Adipose tissue (tissue), 3 donors: ENCODE measurements around the gene LRCOL1. TPM values are rescaled to one million over a fixed set of nuclear protein-coding genes. Genes with fewer than 3 reads are reported as not detected.

ENCODE experiments used
- H3K27ac ChIP-seq: one replicate; pipeline ENCODE4 v1.5.1; 2013; ENCODE audit warnings: low read depth, low read length
- WGBS, 3 donors: extraction: QIAGEN DNeasy Blood & Tissue Kit; methylation state at CpG; one replicate each; pipeline ENCODE4 v1.1.7; 2013; 5-methylcytosine and 5-hydroxymethylcytosine counted together
- polyA plus RNA-seq, 3 donors: library from polyadenylated mRNA; stranded (reverse); fragments of 200-250 nt; gene quantifications; one replicate each; pipeline ENCODE4 v1.2.3, GENCODE V29; 2013
- donor health status: healthy with polysubstance abuse.
- donor health status: Bipolar disorder and iron deficiency.
- donor health status: healthy.

LRCOL1 gene
- polyA plus RNA-seq, 3 donors, result 0.14 to 0.18 TPM; not detected in 1

DNA sequence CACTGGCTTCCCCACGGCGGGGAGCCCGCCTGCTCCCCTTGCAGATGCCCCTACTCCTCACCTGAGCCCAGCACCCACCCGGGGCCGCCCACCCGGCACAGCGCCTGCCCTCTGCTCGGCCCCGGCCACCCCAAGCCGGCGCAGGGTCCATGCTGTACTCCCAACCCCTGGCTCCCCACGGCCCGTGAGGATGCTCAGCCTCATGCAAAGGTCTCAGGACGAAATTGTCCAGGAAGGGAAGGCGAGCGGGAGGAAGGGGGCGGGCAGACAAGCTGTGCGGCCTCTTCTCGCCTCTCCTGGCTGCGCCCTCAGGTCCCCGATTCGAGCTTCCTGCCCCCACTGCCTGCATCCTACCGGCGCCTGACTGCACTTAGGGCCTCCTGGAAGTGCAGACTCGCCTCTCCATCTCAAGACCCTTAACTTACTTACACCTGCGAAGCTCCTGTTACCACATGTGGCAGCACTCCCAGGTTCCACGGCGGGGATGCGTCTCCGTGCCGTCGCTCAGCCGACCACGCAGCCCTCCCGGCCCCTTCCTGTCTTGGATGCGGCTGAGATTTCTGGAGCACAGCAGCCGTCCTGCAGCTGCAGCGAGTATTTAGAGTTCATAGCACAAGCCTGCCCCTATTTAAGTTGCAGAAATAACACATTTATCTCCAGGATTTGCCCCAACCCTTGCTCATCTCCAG, 18.0 kb downstream of the LRCOL1 start:
- no peak overlapping the region for H3K27ac ChIP-seq
- 82 to 86% (median 84%) methylated on average over 36 to 38 of the region's 38 CpGs for WGBS, 3 donors

DNA sequence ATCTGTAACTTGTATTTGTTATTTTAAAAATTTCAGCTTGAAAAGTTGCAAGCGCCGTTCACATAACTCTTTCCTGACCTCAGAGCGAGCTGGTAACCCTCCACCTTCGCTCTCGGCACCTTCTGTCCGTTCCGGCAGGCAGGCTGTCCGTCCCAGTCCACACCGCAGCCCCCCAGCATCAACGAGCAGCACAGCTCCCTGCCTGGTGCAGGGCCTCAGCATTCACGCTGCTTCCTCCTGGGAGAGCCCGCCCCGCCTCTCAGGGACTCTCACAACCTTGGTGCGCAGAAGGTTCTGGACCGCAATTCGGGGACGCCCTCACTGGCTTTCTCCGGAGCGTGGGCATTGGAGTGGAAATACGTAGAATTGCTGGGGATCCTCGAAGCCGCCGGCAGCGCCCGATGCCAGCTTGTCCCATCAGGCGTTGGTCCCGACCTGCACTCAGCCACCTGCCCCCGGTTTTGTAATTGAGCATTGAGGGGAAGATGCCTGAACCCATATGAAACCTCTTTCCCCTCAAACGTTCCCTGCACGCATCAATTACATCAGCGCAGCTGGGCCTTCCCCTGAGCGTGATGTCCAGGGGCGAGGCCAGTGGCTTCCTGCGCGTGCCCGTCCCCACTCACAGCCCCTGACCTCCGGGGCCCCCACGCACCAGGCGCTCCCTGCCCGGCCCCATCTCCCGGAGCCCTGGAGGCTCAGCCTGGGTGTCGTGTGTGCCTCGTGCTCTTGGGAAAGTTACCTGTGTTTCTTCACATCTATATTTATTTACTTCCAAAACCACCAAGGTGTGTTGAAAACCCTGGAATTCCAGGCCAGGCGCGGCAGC, 19.1 kb downstream of the LRCOL1 start:
- WGBS, 3 donors, result 89 to 91% (median 91%) methylated on average over 45 of the region's 45 CpGs
- no peak overlapping the region for H3K27ac ChIP-seq

DNA sequence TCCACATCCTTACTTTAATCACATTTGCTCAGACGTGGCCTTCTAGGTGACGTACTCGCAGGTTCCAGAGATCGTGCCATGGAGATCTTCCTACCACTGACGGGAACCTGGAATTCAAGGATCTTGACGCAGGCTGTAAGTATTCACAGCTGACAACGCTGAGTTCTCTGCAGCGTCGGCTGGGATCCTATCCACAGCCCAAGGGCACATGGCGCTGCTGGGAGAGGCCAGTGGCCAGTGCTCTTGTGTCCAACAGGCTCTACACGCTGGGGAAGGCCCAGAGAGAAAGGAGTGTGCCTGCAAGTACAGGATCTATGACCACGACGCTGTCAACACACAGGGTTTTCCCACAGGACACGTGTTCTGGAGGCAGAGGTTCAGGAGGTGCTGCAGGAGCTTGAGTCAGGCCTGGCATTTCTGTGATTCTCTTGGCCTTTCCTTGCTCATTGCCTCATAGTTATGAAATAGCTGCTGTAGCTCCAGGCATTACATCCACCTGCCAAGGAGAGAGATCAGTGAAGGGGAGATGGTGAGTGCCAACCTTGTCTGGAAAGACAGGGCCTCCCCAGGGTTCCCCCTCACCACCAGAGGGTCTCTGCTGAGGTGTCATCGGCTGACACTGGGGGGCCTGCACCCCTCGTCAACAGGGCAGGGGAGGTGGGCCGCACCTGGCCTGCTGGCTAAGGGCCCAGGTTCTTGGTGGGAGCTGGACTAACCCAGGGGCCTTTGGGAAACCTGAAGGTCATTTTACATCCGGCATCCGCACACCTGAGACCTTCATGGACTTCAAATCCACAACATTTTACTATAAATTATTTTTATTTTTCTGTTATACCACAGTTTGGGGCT, 21.3 kb downstream of the LRCOL1 start:
- WGBS, 3 donors, result 76 to 94% (median 92%) methylated on average over 19 of the region's 19 CpGs
- H3K27ac ChIP-seq, result no peak overlapping the region

DNA sequence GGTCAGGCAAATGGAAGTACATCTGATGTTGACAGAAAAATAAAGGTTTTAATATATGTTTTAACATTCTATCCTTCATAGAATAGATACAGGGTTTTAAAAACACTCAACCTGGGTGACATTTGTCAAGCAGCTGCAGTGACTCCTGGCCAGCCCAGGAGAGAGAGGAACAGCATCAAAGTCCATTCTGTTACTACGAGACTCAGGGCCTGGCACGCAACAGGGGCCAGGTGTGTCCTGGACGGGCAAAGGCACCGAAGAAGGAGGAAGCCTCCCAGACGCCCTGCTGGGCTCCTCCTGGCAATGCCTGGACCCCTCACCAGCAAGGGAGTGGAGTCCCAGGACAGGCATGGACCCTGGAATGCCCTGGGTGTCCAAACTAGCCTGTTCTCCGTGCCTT, 22.1 kb downstream of the LRCOL1 start:
- 69 to 80% (median 75%) methylated on average over 6 of the region's 6 CpGs for WGBS, 3 donors

DNA sequence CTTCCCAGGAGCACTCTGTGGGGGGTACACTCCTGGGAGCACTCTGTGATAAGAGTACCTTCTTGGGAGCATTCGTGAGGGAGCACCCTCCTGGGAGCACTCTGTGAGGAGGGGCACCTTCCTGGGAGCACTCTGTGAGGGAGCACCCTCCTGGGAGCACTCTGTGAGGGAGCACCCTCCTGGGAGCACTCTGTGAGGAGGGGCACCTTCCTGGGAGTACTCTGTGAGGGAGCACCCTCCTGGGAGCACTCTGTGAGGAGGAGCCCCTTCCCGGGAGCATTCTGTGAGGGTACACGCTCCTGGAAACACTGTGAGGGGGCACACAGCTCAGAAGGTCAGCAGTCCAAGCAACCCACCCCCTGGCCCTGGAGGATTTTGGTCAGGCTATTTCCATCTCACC, 22.6 kb downstream of the LRCOL1 start:
- 75 to 93% (median 78%) methylated on average over 3 of the region's 3 CpGs for WGBS, 3 donors
- no peak overlapping the region for H3K27ac ChIP-seq

More for the DNA sequence above, 22.1 kb downstream of the LRCOL1 start:
- no peak overlapping the region for H3K27ac ChIP-seq

DNA sequence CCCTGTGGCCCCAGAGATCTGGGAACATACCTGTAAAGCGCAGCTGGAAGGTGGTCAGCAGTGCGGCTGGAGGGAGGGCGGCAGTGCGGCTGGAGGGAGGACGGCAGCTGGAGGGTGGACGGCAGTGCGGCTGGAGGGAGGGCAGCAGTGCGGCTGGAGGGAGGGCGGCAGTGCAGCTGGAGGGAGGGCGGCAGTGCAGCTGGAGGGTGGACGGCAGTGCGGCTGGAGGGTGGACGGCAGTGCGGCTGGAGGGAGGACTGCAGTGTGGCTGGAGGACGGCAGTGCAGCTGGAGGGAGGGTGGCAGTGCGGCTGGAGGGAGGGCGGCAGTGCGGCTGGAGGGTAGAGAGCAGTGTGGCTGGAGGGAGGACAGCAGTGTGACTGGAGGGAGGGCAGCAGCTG, 23.5 kb downstream of the LRCOL1 start:
- H3K27ac ChIP-seq, result no peak overlapping the region
- 81 to 95% (median 92%) methylated on average over 16 to 18 of the region's 18 CpGs for WGBS, 3 donors

DNA sequence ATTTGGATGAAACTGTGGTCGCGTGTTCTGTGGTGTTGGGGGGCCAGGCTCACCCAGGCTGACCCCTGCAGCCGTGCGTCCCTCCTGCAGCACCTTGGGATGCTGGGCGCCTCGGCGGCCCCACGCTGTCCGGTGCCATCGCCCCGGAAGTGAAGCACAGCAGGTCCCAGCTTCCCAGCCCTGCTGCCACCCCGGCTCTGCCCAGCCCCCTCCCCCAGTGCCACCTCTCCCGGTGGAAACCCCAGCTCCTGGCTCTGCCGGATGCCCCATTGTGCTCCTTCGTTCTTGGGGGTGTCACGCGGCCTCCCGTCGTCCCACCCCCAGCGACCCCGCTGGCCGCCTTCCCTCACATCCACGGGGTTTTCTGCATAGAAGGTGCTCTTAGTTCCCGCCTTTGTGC, 25.2 kb downstream of the LRCOL1 start:
- WGBS, 3 donors, result 69 to 83% (median 75%) methylated on average over 24 of the region's 24 CpGs
- no peak overlapping the region for H3K27ac ChIP-seq

DNA sequence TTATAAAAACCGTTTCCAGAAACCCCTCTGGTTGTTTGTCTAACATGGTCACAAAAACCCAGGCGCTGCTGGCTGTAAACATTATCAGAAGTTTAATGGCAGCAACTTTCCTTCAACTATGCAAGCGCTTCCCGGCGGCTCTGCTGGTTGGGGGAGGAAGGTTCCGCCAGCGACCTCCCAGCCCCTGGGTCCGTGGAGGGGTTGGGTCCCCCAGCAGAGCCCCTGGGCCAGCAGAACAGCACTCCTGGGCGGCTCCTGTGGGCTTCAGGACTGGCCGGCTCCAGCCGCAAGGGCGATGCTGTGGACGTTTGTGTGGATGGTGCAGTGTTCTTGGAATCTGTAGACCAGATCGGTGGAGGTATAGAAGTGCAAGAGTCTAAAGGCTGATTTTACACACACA, 26.0 kb downstream of the LRCOL1 start:
- no peak overlapping the region for H3K27ac ChIP-seq
- 89 to 95% (median 93%) methylated on average over 14 of the region's 14 CpGs for WGBS, 3 donors

DNA sequence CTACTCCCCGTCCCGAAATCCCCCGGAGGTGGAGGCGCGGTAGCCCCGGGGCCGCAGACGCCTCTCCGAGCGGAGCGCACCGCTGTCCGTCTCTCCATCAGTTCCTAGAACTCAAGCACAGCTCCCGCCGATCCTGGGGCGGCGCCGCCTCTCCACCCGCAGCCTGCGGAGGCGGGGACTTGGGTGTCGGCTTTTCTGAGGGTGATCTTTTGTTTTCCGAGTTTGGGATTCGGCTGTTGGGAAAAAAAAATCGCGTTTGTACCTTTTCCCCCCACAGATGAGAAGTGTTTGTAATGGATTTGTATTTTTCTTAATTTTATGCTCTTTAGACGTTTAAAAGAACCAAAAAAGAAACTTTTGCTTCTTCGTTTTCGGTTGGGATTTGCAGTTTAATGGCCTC, 26.6 kb downstream of the LRCOL1 start:
- 71 to 82% (median 71%) methylated on average over 29 of the region's 29 CpGs for WGBS, 3 donors
- no peak overlapping the region for H3K27ac ChIP-seq

DNA sequence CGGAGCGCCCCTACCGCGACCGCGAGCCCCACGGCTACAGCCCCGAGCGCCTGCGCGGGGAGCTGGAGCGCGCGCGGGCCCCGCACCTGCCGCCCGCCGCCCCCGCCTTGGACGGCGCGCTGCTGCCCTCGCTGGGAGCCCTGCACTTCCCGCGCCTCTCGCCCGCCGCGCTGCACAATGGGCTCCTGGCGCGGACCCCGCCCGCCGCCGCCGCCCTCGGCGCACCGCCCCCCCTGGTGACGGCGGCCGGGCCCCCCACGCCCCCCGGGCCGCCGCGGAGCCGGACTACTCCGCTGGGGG, 27.0 kb downstream of the LRCOL1 start:
- H3K27ac ChIP-seq, result no peak overlapping the region

DNA sequence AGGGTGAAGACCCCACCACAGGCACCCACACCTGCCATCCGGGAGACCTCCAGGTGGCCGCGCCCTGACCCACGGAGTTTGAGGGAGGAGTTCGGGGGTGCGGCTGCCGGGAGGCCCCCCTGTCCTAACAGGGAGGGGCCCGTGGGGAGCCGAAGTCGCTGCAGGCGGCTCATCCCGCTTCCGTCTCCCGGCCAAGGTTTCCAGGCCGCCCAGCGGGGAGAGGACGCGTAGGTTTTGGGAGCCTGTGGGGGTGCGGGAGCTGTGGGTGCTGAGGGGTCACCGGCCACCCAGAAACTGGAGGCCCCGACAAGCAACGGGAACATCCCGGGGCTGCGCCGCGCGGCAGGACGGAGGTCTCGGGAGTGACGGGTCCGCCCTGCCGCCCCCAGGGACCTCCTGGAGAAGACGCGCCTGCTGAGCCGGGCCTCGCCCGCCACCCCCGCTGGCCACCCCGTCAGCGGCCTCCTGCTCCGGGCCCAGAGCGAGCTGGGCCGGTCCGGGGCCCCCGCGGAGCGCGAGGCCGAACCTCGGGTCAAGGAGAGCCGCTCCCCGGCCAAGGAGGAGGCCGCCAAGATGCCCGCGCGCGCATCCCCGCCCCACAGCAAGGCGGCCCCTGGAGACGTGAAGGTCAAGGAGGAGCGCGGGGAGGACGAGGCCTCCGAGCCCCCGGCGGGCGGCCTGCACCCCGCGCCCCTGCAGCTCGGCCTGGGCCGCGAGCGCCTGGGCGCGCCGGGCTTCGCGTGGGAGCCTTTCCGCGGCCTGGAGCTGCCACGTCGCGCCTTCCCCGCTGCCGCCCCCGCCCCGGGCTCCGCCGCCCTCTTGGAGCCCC, 27.6 kb downstream of the LRCOL1 start:
- WGBS, 3 donors, result 53 to 81% (median 67%) methylated on average over 71 to 89 of the region's 89 CpGs
- H3K27ac ChIP-seq, result no peak overlapping the region

More for the DNA sequence above, 27.0 kb downstream of the LRCOL1 start:
- 63 to 76% (median 75%) methylated on average over 13 to 50 of the region's 50 CpGs for WGBS, 3 donors

DNA sequence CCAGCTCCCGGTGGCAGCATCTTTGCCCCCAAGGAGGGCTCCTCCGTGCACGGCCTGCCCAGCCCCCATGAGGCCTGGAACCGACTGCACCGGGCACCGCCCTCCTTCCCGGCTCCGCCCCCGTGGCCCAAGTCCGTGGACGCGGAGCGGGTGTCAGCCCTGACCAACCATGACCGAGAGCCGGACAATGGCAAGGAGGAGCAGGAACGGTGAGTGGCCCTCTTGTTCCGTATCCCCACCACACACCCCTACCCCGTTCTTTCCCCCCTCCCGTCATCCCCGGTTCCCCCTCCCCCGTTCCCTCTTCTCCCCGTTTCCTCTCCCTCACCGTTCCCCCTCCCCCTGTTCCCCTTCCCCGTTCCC, 28.3 kb downstream of the LRCOL1 start:
- 53 to 78% (median 55%) methylated on average over 19 to 24 of the region's 24 CpGs for WGBS, 3 donors
- H3K27ac ChIP-seq, result no peak overlapping the region

DNA sequence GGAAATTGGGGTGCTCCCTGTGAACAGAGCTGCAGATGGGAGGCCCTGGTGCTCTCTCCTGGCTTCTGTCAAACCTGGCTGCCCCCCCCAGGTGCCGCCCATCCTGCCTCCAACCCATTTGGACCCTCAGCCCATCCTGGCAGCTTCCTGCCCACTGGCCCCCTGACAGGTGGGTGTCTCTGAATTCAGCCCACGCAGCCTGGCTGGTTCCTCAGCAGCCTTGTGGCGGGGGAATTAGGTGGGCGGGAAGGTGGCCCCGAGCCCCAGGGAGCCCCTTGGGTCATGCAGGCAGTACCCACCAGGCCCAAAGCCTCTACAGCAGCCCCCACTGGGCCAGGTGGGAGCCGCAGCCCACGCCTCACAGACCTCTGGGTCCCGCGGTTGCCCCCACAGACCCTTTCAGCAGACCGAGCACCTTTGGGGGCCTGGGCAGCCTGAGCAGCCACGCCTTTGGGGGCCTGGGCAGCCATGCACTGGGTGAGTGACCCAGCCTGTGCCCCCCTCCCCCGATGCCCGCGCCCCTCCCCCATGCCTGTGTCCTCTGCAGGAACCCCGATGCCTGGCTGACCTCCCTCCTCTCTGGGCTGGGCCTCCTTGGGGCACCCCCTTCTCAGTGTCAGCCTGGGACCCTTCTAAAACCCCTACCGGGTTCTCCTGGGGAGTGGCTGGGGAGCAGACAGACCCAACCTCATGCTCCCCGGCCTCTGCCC, 28.9 kb downstream of the LRCOL1 start:
- 74 to 86% (median 77%) methylated on average over 14 to 17 of the region's 17 CpGs for WGBS, 3 donors
- H3K27ac ChIP-seq, result no peak overlapping the region

DNA sequence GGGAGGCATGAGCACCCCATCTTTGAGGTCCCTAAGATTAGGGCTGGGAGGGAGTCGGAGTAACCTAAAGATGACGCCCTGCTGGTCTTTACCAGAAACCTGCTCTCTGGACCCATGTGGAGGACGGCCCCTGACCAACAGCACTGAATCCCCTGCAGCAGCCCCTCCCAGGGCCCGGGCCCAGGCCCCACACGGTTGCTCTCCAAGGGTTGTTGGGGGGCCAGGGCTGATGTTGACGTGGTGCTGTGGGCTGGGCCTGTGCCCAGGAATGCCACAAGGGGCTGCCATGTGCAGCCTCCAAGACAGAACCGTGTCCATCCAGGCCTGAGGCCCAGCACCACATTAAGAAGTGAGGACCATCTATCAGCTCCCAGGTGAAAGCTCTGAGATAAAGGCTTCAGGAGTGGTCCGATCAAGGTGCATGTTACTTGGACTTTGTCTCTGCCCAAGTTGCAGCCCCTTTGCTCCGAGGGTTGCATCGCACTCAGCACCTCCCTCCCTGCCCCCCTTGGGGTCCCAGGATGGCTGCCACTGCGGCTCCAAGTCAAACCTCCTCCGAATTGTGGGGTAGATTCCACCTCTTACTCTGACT, 29.6 kb downstream of the LRCOL1 start:
- WGBS, 3 donors, result 90 to 96% (median 94%) methylated on average over 12 of the region's 12 CpGs
- H3K27ac ChIP-seq, result no peak overlapping the region

DNA sequence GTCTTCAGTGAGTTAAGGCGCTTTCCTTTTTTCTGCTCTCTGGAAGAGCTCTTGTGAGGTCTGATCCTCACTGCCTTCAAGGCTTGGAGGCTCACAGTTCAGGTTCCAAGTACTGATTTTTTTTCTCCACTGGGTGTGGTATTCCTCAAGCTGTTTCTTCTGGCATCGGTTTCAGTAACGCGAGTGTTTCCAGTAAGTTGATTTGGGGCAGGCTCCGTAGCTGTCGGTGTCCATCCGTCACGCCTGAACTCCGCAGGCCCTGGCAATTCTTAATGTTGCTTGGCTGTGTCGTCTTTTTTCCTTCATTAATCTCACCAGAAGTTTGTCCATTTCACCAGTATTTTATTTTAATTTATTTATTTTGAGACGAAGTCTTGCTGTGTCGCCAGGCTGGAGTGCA, 30.6 kb downstream of the LRCOL1 start:
- H3K27ac ChIP-seq, result no peak overlapping the region
- 71 to 86% (median 83%) methylated on average over 12 of the region's 12 CpGs for WGBS, 3 donors

DNA sequence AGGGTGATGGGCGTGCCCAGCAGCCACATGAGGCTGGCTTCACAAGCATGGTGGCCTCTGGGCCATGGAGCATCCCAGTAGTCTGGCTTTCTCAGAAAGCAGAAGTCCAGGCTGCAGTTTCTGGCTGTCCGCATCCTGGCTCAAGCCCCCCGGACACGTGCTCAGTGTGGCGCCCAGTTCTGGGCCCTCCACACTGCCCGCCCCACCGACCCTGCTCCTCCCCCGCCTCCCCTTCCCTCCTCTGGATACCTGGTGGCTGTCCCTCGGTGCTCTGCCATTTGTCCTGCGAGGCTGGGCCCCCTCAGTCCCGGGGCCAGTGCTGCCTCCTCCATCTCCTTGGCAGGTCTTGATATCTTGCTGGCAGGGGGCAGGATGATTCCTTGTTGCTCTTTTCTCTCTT, 31.6 kb downstream of the LRCOL1 start:
- 81 to 92% (median 86%) methylated on average over 11 of the region's 11 CpGs for WGBS, 3 donors
- H3K27ac ChIP-seq, result no peak overlapping the region

DNA sequence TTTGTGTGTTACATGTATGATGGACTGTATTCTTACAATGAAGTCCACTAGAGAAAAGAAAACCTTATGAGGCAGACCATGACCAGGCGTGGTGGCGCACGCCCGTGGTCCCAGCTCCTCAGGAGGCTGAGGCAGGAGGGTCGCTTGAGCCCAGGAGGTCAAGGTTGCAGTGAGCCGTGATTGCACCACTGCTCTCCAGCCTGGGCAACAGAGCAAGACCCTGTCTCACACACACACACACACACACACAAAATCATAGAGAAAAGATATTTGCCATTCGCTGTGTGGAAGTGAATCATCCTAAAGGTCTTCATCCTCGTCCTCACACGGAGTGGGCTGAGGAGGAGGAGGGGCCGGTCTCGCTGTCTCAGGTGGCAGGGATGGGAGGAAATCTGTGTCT, 32.3 kb downstream of the LRCOL1 start:
- 85 to 95% (median 92%) methylated on average over 11 of the region's 11 CpGs for WGBS, 3 donors
- no peak overlapping the region for H3K27ac ChIP-seq
